ENCODE results near the gene SMIM3.
"Not testable (repeated sequence)": the region's sequence is repeated elsewhere in the genome, so short reads cannot be mapped to it uniquely, and the experiment has no call there.

The SMIM3 gene, protein sequence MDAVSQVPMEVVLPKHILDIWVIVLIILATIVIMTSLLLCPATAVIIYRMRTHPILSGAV

DNA sequence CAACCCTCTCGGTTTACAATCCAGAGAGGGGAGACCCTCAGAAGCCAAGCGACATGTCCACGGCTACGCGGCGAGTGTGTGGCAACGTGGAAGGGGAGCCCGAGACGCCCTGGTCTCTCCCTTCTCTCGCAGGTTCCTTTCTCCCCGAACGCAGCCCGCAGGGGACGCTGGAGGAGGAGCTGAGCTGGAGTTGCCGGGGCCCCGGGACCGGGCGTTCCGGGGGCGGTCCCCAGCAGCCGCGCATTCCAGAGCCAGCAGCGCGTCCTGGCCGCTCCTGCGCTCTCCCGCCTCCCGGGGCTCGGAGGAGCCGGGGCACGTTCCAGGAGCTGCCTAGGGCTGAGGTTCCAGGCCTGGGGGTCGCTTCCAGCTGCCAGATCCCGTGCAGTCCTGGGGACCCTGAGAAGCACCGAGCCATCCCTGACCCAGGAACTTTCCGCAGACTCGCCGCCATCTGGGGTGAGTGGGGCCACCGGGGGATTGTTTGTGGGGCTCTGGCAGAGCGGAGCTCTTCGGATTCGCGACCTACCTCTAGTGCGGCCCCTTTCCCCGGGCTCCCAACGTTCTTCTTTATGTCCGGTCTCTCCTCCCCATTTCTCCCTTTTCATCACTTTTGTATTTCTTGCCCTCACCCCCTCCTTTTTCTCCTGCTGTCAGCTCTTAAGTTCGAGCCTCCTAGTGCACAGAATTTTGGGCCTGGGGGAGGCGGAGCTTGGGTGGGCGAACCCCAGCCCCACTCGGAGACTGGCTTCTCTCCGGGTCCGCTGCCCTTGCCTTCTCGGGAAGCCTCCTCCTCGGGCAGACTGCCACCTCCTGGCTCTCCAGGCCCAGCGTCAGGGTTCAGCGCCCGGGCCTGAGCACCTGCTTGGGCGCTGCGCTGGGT lies at the start of gene SMIM3:
Gene SMIM3 (plus strand): TSS at position 241 of the 880 bp plus-strand sequence. CDS start 16,684 bp downstream, outside the sequence.
- DNase-seq (ENCODE audit: low read depth in 2 of 2), result peak; percentile 46 to 63

DNA sequence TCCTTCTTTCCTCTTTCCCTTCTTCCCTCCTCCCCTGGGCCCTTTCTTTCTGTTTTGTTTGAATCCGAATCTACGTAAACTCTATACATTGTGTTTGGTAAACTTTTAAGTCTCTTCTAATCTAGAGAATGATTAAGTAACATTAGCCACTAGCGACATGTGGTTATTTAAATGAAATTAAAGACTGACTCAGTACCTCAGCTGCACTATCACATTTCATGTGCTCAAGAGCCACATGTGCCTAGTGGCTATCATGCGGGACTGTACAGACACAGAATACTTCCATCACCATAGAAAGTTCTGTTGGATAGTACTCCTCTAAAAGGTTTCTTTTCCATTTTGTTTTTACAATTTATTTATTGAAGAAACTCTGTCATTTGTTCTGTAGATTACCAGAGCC lies 48.7 kb upstream of the SMIM3 start:
- no peak for DNase-seq (ENCODE audit: low read depth in 2 of 2)

DNA sequence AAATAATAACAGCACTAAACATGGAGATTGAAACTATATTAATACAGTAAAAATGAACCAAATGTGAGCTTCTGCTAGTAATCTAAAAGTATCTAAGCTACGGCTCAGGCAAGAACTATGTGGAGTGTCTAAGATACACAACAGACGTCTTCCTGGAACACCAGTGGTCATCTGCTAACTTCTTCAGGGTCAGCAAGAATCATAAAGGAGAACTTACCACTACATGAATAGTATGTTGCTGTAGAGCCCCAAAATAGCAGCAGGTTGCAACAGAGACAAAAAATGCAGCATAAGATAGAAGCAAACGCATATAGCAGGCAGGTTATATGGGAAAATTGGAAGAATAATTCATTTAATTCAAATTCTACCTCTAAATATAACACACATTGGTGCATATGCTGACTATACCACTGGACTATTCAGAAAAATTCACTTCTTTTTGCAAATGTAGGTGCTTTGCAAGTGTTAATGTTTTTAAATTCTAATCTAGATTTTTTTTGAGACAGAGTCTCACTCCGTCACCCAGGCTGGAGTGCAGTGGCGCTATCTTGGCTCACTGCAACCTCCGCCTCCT lies 46.8 kb upstream of the SMIM3 start:
- no peak for DNase-seq (ENCODE audit: low read depth in 2 of 2)

DNA sequence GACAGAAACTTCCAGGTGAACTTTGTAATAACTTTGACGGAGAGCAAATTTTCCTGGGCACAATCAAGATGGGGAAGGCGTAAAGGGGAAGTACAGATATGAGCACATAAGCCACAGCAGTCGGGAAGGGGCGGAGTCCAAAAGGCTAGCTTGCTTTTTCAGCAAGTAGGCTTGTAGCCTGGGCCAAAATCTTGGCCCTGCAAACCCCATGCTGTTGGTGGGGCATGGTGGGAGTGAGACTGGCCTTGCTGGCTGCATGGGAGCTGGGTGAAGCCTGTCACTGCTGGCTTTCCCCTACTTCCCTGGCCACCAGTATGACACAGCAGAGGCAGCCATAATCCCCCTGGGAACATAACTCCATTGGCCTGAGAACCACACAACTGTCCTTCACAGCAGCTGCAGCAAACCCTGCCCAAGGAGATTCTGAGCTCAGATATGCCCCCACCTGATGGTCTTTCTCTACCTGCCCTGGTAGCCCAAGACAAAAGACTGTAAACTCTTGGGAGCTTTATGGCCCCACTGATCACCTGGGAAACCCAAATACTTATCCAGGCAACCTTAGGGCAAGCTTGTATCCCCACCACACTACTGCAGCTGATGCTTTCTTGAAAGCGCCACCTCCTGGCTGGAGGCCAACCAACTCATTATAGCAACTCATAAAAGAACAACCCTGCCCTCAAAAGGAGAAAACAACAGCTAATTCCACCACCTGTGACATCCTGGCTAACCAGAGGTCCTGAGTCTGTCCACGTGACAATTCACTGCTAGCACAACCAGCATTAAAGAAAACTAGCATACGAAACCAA lies 43.8 kb upstream of the SMIM3 start:
- DNase-seq (ENCODE audit: low read depth in 2 of 2), result no peak

DNA sequence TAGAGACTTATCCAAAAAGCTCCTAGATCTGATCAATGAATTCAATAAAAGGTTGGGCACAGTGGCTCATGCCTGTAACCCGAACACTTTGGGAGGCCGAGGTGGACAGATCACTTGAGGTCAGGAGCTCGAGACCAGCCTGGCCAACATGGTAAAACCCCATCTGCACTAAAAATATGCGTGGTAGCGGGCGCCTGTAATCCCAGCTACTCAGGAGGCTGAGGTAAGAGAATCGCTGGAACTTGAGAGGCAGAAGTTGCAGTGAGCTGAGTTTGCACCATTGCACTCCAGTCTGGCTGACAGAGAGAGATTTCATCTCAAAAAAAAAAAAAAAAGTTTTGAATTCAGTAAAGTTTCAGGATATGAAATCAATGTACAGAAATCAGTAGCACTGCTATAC lies 39.7 kb upstream of the SMIM3 start:
- DNase-seq (ENCODE audit: low read depth in 2 of 2), result no peak

DNA sequence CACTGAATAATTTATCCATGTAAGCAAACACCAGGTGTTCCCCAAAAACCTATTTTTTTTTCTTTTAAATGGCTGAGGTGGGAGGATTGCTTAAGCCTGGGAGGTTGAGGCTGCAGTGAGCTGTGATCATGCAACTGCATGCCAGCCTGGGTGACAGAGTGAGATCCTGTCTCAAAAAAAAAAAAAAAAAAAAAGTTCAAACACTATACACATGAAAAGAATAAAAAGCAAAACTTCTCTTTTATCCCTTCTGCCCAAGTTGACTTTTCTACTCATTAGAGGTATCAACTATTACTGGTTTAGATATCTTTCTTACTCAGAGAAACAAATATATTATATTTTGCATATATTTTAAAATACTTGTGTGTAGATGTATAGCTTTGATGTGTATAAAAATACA lies 37.6 kb upstream of the SMIM3 start:
- DNase-seq (ENCODE audit: low read depth in 2 of 2), result no peak

DNA sequence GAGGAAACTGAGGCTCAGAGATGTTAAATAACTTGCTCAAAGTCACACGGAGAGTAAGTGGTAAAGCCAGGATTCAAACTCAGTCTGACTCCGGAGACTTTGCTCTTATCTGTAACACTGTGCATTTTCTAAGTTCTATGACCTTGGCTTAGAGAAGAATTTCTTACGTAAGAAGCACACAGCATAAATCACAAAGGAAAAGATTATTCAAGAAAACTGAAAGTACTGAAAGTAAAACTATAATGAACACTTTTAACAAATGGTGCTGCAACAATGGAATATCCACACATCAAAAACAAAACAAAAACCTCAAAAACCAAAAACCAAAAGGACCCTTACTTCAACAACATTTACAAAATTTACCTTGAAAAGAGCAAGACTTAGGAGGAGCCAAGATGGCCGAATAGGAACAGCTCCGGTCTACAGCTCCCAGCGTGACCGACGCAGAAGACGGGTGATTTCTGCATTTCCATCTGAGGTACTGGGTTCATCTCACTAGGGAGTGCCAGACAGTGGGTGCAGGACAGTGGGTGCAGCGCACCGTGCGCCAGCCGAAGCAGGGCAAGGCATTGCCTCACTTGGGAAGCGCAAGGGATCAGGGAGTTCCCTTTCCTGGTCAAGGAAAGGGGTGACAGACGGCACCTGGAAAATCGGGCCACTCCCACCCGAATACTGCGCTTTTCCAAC lies 36.0 kb upstream of the SMIM3 start:
- not testable (repeated sequence) for DNase-seq (ENCODE audit: low read depth in 2 of 2)

DNA sequence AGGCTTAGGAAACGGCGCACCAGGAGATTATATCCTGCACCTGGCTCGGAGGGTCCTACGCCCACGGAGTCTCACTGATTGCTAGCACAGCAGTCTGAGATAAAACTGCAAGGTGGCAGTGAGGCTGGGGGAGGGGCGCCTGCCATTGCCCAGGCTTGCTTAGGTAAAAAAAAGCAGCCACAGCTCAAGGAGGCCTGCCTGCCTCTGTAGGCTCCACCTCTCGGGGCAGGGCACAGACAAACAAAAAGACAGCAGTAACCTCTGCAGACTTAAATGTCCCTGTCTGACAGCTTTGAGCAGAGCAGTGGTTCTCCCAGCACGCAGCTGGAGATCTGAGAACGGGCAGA lies 35.4 kb upstream of the SMIM3 start:
- not testable (repeated sequence) for DNase-seq (ENCODE audit: low read depth in 2 of 2)

DNA sequence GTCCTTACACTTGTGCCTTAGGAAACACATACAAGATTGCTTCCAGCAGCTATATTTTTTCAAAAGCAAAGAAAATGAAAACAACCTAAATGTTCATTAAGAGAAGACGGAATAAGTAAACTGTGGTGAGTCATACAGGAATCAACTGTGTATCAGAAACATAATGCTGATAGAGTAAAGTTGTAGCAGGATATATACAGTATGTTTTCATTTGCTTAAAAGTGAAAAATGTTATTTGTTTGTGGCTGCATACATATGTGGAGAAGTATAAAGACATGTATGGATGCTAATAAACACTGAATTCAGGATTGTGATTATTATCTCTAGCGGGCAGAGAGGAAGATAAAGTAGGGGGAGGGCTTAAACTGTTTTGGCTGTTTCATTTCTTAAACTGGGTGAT lies 28.1 kb upstream of the SMIM3 start:
- DNase-seq (ENCODE audit: low read depth in 2 of 2), result no peak

DNA sequence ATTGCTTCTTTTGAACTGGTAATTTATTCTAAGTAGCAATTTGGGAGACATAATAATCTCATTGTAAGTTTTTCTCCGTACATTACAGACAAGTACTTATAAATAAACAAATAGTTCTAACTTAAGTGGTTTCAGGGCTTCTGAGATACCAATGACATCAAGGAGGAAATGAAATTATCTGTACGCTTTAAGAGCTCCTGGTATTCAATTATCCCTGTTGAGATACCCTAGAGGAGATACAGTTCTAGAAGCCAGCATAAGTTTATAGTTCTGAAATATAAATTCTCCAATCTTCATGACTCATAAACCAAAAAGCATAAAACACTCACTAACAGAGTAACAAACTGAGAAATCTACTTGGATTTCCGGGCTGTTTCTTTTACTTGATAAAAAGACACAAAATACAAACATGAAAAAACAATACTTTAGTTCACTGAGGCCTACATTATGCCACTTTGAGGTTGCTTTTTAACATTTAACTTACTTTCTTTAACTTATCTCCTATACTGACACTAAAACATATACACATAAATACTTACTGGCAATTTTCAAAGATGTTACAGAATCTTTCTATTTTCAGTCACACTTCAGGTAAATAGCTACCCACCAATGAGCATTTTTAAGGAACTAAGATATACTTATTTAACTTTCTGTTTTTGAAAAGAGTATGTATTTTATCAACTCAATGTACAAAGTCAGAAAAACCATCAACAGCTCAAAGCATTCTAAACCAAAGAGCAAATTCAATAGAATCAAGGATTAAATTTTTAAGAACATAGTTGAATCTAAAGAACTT lies 27.3 kb upstream of the SMIM3 start:
- no peak for DNase-seq (ENCODE audit: low read depth in 2 of 2)

DNA sequence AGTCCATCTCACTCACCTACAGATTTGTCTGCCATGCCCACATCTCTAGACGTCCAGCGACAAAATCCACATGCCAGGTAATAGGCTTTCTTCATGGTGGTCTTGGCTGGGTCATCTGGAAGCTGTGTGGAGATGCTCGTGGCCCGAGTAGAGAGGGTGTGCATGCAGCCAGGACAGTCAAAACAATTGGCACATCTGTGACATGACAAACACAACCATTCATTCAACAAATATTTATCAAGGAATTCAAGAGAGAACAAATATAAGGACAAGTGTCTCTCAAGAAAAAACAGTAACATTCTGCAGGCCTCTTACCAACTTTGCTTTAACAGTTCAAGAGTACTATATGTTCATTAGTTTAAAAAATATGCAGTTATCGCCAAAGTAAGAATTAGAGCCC lies 25.1 kb upstream of the SMIM3 start:
- DNase-seq (ENCODE audit: low read depth in 2 of 2), result no peak

DNA sequence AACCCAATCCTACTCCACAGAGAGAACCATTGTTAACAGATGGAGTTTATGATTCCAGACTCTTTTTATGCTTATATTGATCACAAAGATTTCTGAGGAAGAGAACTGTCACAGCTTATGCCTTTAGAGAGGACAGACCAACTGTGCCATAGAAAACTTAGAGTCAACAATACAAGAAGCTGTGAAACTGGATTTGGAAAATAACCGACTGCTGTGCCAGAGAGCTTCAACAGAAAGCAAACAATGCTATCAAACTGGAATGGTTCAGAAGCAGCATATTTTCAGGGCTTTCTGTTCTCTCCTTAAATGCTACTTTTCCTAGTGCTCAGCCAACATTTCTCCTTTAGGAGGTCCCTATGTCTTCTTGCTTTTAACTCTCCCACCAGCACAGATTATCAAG lies 24.7 kb upstream of the SMIM3 start:
- no peak for DNase-seq (ENCODE audit: low read depth in 2 of 2)

DNA sequence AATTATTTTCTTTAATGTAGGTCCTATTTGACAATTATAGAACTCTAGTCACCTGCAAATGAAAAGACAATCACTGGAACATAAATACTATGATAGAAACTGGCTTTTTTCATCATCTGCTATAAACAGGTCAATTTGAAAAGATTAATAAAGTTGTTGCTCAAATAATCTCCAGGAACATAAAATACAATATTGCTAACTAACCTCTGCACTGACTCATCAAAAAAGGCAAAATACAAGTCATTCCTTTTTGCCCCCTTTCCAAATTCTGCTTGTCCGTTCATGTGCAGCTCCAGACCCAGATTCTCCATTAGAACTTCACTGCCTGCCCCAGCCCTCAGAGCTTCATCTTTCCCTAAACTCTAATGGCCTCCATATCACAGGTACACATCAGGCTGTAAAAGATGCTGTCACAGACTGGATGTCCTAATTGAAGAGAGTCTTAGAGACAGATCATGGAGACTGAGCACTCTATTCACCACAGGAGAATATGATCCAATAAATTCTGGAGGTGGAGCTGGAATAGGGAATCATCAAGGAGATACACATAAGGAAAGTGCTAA lies 21.4 kb upstream of the SMIM3 start:
- DNase-seq (ENCODE audit: low read depth in 2 of 2), result no peak

DNA sequence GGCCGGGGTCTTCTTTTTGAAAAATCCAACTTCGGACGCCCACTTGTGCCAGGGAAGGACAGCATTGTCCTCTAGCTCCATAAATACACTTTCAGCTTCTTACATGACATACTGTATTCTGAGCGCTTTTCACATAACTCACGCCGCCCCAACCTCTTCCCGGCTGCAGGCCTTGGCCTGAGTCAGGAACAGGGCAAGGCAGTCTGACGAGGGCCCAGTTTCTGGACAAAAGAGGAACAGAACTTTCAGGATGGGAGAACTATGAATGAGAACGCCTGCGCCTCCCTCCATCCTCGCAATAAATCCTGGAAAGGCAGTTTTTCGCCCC lies 20.4 kb upstream of the SMIM3 start:
- DNase-seq (ENCODE audit: low read depth in 2 of 2), result no peak

DNA sequence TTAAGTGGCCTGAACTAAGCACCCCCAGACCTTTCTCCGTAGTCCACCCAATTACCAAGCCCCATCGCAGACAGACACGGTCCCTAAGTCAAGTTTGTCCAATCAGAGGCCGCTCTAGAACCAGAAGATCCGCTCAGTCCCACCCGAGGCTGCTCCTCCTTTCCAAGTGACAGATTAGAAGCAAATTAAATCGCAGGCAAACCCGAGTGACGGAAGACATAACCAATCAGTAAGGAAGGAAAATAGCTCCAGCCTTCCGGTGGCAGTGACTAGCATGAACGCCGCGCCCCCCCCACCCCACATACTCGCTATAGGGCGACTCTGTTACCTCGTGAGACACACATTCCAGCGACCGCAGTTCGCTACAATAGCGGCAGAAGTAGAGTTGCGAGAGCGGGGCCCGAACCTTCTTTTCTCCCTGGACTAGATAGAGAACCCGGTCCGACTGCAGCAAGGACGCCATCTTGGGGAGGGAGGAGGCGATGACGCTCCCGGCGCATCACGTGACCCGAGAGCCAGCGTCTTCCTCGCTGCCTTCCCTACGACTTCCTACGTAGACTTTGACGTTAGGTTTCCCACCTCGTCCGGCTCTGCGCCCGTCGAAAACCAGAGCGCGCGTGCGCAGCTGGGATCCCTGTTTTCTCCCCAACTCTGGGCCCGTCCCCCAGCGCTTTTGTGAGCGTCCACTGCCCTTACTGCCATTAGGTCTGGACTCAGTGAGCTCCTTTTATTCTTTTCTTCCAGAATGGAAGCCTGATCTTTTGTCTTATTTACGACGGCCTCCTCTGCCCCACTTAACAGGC lies 19.8 kb upstream of the SMIM3 start, which contains the start of gene DCTN4:
Gene DCTN4 (minus strand): TSS at position 487 of the 803 bp plus-strand sequence. CDS start 24 bp downstream, at position 463.
- DNase-seq (ENCODE audit: low read depth in 2 of 2), result peak; percentile 87 to 89

DNA sequence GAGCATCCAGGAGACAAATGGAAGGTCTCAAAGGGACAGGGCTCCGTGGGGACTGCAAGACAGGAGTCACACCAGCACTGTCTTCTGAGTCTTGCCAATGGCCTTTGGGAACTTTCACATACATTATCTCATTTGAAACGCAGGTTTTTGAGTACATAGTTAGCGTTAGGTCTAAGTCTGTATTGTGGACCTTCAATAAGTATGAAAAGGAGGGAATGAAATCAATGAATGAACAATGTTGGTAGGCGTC lies 19.3 kb upstream of the SMIM3 start:
- no peak for DNase-seq (ENCODE audit: low read depth in 2 of 2)

DNA sequence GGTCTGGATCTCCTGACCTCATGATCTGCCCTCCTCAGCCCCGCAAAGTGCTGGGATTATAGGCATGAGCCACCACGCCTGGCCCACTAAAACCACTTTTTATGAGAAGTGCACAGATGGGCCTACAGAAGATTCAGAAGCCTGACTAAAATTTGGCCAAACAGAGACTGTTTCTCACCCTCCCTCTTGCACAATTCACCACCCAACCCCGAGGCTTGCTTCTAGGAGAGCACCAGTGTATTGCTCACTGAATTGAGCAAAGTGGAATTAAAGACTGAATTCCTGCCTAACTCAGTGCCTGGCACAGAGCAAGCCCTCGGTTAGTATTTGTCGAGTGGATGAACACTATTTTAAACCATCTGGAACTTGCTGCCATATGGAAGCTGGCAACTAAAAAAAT lies 16.3 kb upstream of the SMIM3 start:
- no peak for DNase-seq (ENCODE audit: low read depth in 2 of 2)

DNA sequence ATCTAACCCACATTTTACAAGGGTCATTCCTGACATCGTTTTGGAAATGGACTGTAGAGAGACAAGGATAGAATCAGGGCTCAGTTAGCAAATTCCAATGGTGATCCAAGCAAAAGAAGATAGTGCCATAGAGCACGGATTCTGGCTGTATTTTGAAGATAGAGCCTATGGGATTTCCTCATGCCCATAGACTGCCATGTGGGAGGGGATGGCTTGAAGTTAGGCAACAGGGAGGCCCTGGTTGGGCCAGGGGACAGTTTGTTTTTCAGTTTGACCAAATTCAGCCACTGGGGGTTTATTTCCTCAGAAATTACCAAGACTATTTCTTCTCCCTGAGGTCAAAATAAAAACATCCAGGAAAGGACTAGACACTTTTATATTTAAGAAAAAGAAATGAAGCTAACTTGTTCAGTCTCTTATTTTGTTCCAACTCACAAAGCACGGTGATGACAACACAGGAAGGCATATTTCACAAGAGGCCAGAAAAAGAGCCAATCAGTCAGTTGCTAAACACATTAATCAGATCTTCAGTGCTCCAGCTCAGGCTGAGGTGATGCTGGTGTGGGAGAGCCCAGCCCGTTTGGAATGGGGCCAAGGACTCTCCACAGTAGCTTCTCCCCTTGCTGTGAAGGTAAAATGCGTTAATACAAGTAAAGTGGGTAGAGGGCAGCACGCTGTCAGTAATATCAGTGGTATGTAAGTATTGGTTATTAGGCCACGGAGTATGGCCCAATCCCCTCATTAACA lies 15.4 kb upstream of the SMIM3 start:
- no peak for DNase-seq (ENCODE audit: low read depth in 2 of 2)

DNA sequence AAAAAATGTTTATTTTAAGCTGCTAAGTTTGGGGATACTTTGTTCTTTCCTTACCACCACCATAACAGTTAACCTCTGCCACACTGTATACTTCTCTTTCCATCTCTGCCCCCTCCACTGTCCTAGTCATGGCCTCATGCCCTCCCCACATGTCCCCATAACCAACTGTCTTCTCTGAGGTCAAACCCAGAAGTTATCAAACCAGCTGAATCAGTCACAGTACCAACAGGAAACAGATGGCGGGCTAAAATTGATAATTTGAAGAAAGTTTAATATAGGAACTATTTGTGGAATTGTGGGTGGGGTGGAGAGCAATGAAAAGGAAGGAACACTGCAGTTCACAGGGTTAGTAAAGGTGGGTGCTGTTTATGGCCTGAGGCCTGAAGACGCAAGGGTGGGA lies 14.0 kb upstream of the SMIM3 start:
- DNase-seq (ENCODE audit: low read depth in 2 of 2), result no peak

Data from activated CD4-positive, alpha-beta T cell treated with anti-CD3 and anti-CD28 coated beads for 24 hours (primary cell).